Kidney (tissue), 14 donors: ENCODE results near the gene LDLRAD3. TPM values are rescaled to one million over a fixed set of nuclear protein-coding genes. Genes with fewer than 3 reads are reported as not detected.
A peak's percentile ranks its signal among the peaks of the same experiment; 100 is the strongest.

Experiments used
- DNase-seq, 5 donors: peaks; one replicate each; pipeline ENCODE4 v3.0.0-alpha.2; 2013 to 2020
- FAIRE-seq: peaks from 2 replicates; lab custom pipeline; 2012; peaks lifted over from hg19 to GRCh38; lab: Jason Lieb, UNC
- H3K27ac ChIP-seq, 2 donors: one replicate each; pipeline ENCODE4 v1.7.0; 2013; ENCODE audit warnings: low read depth in 2 of 2, low read length in 2 of 2, inconsistent platforms in 1 of 2
- H3K27me3 ChIP-seq: one replicate; pipeline ENCODE4 v1.7.1; 2013; ENCODE audit warnings: low read length, inconsistent platforms; ENCODE audit not compliant: control insufficient read depth, insufficient read depth
- H3K36me3 ChIP-seq, 3 donors: one replicate each; pipeline versions ENCODE4 v1.7.0 to v1.7.1; 2013; ENCODE audit warnings: low read length in 3 of 3, control low read depth in 1 of 3, inconsistent platforms in 1 of 3; ENCODE audit not compliant: insufficient read depth in 3 of 3, control insufficient read depth in 2 of 3
- H3K4me1 ChIP-seq, 3 donors: one replicate each; pipeline versions ENCODE4 v1.7.0 to v1.7.1; 2013; ENCODE audit warnings: low read length in 3 of 3, inconsistent platforms in 1 of 3, low read depth in 1 of 3; ENCODE audit not compliant: control insufficient read depth in 2 of 3, insufficient read depth in 2 of 3
- H3K4me3 ChIP-seq, 3 donors: one replicate each; pipeline versions ENCODE4 v1.7.0 to v1.8.1; 2013; ENCODE audit warnings: low read length in 3 of 3, control low read depth in 1 of 3, inconsistent platforms in 1 of 3
- H3K9ac ChIP-seq, 3 donors: one replicate each; pipeline versions ENCODE4 v1.7.0 to v1.7.1; 2013; ENCODE audit warnings: low read length in 3 of 3, control low read depth in 1 of 3, inconsistent platforms in 1 of 3
- H3K9me3 ChIP-seq, 3 donors: one replicate each; pipeline versions ENCODE4 v1.7.0 to v1.7.1; 2013; ENCODE audit warnings: low read length in 3 of 3, control low read depth in 1 of 3, inconsistent platforms in 1 of 3; ENCODE audit not compliant: control insufficient read depth in 2 of 3, insufficient read depth in 1 of 3
- intact Hi-C: fragments of 100-400 bp; cut with DNase I; formaldehyde crosslinking; loops from one replicate; pipeline ENCODE4 v1.11.1; 2022
- polyA plus RNA-seq: library from polyadenylated mRNA; stranded (reverse); fragments of 350-450 nt; fragmentation: Illumina TruSeq; extraction: RNeasy Lipid Tissue Mini Kit (QIAGEN cat#74804); gene quantifications from one replicate; pipeline ENCODE4 v1.2.3, GENCODE V29; 2014; ENCODE audit warnings: low read depth, low replicate concordance; ENCODE audit not compliant: insufficient read depth
- total RNA-seq: library from RNA; stranded (reverse); fragmentation: NEBNext Ultra II Directional; extraction: Animal tissue kit (Norgen Biotek cat#: 25700); gene quantifications from one replicate; pipeline ENCODE4 v1.2.1, GENCODE V29; 2021
- TF ChIP-seq, protein P1 (sequence below): IDR thresholded peaks from 3 replicates; pipeline ENCODE4 v1.5.1; 2012; ENCODE audit warnings: mild to moderate bottlenecking, moderate library complexity, borderline replicate concordance; ENCODE audit not compliant: insufficient read depth; ENCODE audit errors: extremely low read depth
- donor health status: control.
- donor health status: control.
- donor health status: control.
- donor health status: control.
- donor health status: control.
- donor health status: DM: yes; HTN: yes; CAD: no.
- donor health status: Normal renal cell carcinoma (clear cell type).

Gene LDLRAD3
- total and polyA plus RNA-seq, 2 donors from 2014 or later = 1.2 to 14.2 TPM

DNA sequence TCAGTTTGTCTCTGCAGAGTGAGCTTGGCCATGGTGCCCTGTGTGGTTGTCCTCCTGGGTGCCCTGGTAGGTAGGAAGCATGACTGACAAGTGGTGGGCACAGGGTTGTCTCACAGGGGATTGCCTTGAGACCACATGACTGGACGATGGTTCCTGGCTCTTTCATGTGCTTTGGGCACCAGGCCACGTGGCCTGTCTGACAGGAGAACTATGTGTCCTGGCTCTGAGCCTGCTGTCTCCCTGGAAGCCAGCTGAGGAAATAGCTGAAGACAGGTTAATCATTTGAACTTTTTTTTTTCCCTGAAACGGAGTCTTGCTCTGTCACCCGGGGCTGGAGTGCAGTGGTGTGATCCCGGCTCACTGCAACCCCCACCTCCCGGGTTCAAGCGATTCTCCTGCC is 93.2 kb downstream of the LDLRAD3 start:
- H3K9me3 ChIP-seq = no peaks in the 10 kb centered on the region
- peak in 4 of 5 donors; percentile 31 to 86 (median 58) for DNase-seq

DNA sequence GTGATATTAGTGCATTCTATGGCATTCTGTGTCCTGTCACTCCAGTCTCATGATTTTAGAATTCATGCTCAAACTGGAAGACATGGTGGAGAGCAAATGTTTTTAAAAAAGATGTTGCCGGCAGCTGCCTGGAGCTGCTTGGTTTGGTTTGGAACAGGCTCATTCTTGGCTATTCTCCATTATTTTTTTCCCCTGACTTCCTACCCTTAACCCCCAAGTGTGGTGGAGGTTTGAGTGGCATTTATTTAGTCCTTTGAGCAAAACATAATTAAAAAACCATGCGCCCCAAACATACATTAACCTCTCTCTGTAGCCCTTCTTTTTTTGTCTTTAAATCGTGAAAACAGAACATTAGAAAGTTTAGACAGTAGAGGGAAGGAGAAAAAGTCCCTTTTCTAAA is 94.7 kb downstream of the LDLRAD3 start:
- DNase-seq = peak in 1 of 5 donors; percentile 31
- H3K9me3 ChIP-seq = no peaks in the 10 kb centered on the region
- no peak overlapping the region for H3K27ac ChIP-seq
- intact Hi-C loops = no loop called here
- H3K27me3 ChIP-seq = no peaks in the 10 kb centered on the region
- H3K9ac ChIP-seq = no peak overlapping the region
- H3K4me3 ChIP-seq = no peak overlapping the region
- TF ChIP-seq, protein P1, sequence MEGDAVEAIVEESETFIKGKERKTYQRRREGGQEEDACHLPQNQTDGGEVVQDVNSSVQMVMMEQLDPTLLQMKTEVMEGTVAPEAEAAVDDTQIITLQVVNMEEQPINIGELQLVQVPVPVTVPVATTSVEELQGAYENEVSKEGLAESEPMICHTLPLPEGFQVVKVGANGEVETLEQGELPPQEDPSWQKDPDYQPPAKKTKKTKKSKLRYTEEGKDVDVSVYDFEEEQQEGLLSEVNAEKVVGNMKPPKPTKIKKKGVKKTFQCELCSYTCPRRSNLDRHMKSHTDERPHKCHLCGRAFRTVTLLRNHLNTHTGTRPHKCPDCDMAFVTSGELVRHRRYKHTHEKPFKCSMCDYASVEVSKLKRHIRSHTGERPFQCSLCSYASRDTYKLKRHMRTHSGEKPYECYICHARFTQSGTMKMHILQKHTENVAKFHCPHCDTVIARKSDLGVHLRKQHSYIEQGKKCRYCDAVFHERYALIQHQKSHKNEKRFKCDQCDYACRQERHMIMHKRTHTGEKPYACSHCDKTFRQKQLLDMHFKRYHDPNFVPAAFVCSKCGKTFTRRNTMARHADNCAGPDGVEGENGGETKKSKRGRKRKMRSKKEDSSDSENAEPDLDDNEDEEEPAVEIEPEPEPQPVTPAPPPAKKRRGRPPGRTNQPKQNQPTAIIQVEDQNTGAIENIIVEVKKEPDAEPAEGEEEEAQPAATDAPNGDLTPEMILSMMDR = no peak
- H3K36me3 ChIP-seq = no peaks in the 10 kb centered on the region
- FAIRE-seq = no peak
- H3K4me1 ChIP-seq = peaks cover 6 to 22% (median 11%) of the 10 kb centered on the region in 3 donors

More for the DNA sequence above, 93.2 kb downstream of the LDLRAD3 start:
- Histone ChIP-seq H3K27ac (no peak overlapping the region), H3K4me3 (no peak overlapping the region), H3K36me3 (no peaks in the 10 kb centered on the region), H3K9ac (no peak overlapping the region), H3K4me1 (peaks cover 6 to 22% (median 11%) of the 10 kb centered on the region in 3 donors), H3K27me3 (no peaks in the 10 kb centered on the region)
- no peak for FAIRE-seq
- TF ChIP-seq, protein P1 = no peak
- intact Hi-C loops = no loop called here

- no peak overlapping the region for H3K9ac ChIP-seq
- H3K4me3 ChIP-seq = no peak overlapping the region
- H3K27ac ChIP-seq = no peak overlapping the region
- FAIRE-seq = no peak
- H3K9me3 ChIP-seq = no peaks in the 10 kb centered on the region
- H3K36me3 ChIP-seq = no peaks in the 10 kb centered on the region
- no peaks in the 10 kb centered on the region for H3K27me3 ChIP-seq
- intact Hi-C loops = no loop called here
- TF ChIP-seq, protein P1 = no peak
- H3K4me1 ChIP-seq = peaks cover 6 to 22% (median 11%) of the 10 kb centered on the region in 3 donors
- DNase-seq = no peak
Observed at GRCh38 chr11:36039471-36039870, 95.6 kb downstream of the LDLRAD3 start.

- intact Hi-C loops = no loop called here
- FAIRE-seq (no peak), DNase-seq (no peak)
- no peaks in the 10 kb centered on the region for H3K9me3 ChIP-seq
- H3K27ac ChIP-seq = no peak overlapping the region
- no peaks in the 10 kb centered on the region for H3K36me3 ChIP-seq
- TF ChIP-seq, protein P1 = peak; percentile 40
- H3K4me3 ChIP-seq = no peak overlapping the region
- H3K4me1 ChIP-seq = peaks cover 2 to 4% (median 2%) of the 10 kb centered on the region in 3 donors
- H3K9ac ChIP-seq = no peak overlapping the region
- no peaks in the 10 kb centered on the region for H3K27me3 ChIP-seq
Observed at GRCh38 chr11:36041988-36042611, 98.2 kb downstream of the LDLRAD3 start.
